Heart left ventricle (tissue), 13 donors: Measurements from ENCODE around the gene DHX57.

ENCODE experiments used
- CTCF ChIP-seq, 12 donors: fragments of 200-600 bp; sonication (generic) in 4 of 12; IDR thresholded peaks; one replicate each; pipeline versions ENCODE4 v1.5.0 to v1.8.0; 2018 to 2022; ENCODE audit warnings: antibody characterized with exemption in 12 of 12, mild to moderate bottlenecking in 5 of 12
- POLR2A ChIP-seq, 2 donors: fragments of 450-650 bp; IDR thresholded peaks; one replicate each; pipeline ENCODE4 v1.6.1; 2017; ENCODE audit warnings: antibody characterized with exemption in 2 of 2, mild to moderate bottlenecking in 2 of 2, moderate library complexity in 2 of 2
- donor health status: ischemic (EF 13 %, LVEDD 7.1; RV severe dilation, severe dysfunction).
- donor health status: DM: no; HTN: yes; CAD: no.
- donor health status: DM: no; HTN: no; CAD: no.
- donor health status: ischemic (EF 25% LVEDD 6.9; RV normal size, moderate dysfunction).
- donor health status: ischemic (EF 25% LVEDD 5.7; RV mildly dilated, moderate dysfunction).
- donor health status: ischemic (EF 35%, LVEDD 5.7; RV mildly dilated, moderate dysfunction).
- donor health status: nonischemic (EF 11% LVEDD 7.7; RV severe dilation, severe dysfunction).
- donor health status: DM: yes; HTN: yes; CAD: no.
- donor health status: PGD.
- donor health status: ischemic (EF 29% LVEDD 5.4; RV normal size, mild dysfunction).
- donor health status: nonischemic (EF 23%, LVEDD 6.1; RV moderate dilation, normal function).

GRCh38 chr2:38905251-38905650 is 29.5 kb upstream of the DHX57 start:
- TF ChIP-seq CTCF (IDR thresholded peaks at IDR 0.05): no peak
- no peak for TF ChIP-seq POLR2A (IDR thresholded peaks at IDR 0.05)
